HEK293 (cell line): ENCODE data around the gene STAC2.

Experiments
- CTCF ChIA-PET: fragments of 350-600 bp; formaldehyde crosslinking; extraction: SDS; loops from one replicate; lab custom pipeline; 2021; ENCODE audit warnings: antibody characterized with exemption; lab: Yijun Ruan, JAX
- POLR2A ChIA-PET: fragments of 300-600 bp; formaldehyde crosslinking; extraction: SDS; loops from one replicate; lab custom pipeline; 2020; ENCODE audit warnings: antibody characterized with exemption, inconsistent platforms; lab: Yijun Ruan, JAX
- H3K27ac ChIP-seq: fragments of 200-500 bp; sonication (Bioruptor generic); 2 replicates; pipeline ENCODE4 v1.5.1; 2014; ENCODE audit warnings: low read depth, low read length, control low read depth, inconsistent platforms; ENCODE audit errors: extremely low read depth
- H3K36me3 ChIP-seq, 2 experiments: fragments of 200-500 bp in 1 of 2; sonication (Bioruptor generic) in 1 of 2; 1 replicate in 1 of 2; 2 replicates in 1 of 2; pipeline ENCODE4 v1.5.1; 2014 to 2017; ENCODE audit warnings: inconsistent platforms in 2 of 2, low read length in 2 of 2; ENCODE audit not compliant: control insufficient read depth in 2 of 2, insufficient read depth in 1 of 2
- H3K4me1 ChIP-seq: fragments of 200-500 bp; sonication (Bioruptor generic); 2 replicates; pipeline ENCODE4 v1.5.1; 2014; ENCODE audit warnings: mild to moderate bottlenecking, low read length, inconsistent platforms; ENCODE audit not compliant: control insufficient read depth, insufficient read depth
- H3K4me3 ChIP-seq: 2 replicates; pipeline ENCODE4 v1.5.1; 2011; ENCODE audit warnings: low read depth, mild to moderate bottlenecking, control low read depth, low read length, moderate library complexity
- H3K9me3 ChIP-seq: fragments of 200-500 bp; sonication (Bioruptor generic); 2 replicates; pipeline ENCODE4 v1.5.1; 2014; ENCODE audit warnings: low read depth, low read length, inconsistent platforms; ENCODE audit not compliant: control insufficient read depth, insufficient read depth
- EGR2 ChIP-seq: fragments of 450-650 bp; formaldehyde crosslinking; IDR thresholded peaks from 2 replicates; pipeline ENCODE4 v1.5.1; 2016; ENCODE audit warnings: low read depth, missing biosample characterization, missing genetic modification characterization
- GLI4 ChIP-seq: fragments of 450-650 bp; formaldehyde crosslinking; IDR thresholded peaks from 2 replicates; pipeline ENCODE4 v1.5.1; 2016; ENCODE audit warnings: missing biosample characterization, missing genetic modification characterization
- HOXD13 ChIP-seq: sonication (generic); formaldehyde crosslinking; IDR thresholded peaks from 2 replicates; pipeline ENCODE4 v1.8.0; 2022; ENCODE audit warnings: missing genetic modification reagents, borderline replicate concordance
- KLF1 ChIP-seq: fragments of 450-650 bp; formaldehyde crosslinking; IDR thresholded peaks from 2 replicates; pipeline ENCODE4 v1.5.1; 2016; ENCODE audit warnings: missing biosample characterization, missing genetic modification characterization
- KLF16 ChIP-seq: fragments of 450-650 bp; formaldehyde crosslinking; IDR thresholded peaks from 2 replicates; pipeline ENCODE4 v1.5.1; 2017; ENCODE audit warnings: missing biosample characterization, missing genetic modification characterization
- PATZ1 ChIP-seq: fragments of 450-650 bp; formaldehyde crosslinking; IDR thresholded peaks from 2 replicates; pipeline ENCODE4 v1.5.1; 2016; ENCODE audit warnings: missing biosample characterization, missing genetic modification characterization
- PRDM4 ChIP-seq: fragments of 450-650 bp; formaldehyde crosslinking; IDR thresholded peaks from 2 replicates; pipeline ENCODE4 v1.5.1; 2017; ENCODE audit warnings: missing biosample characterization, missing genetic modification characterization
- SCRT2 ChIP-seq: fragments of 450-650 bp; formaldehyde crosslinking; IDR thresholded peaks from 2 replicates; pipeline ENCODE4 v1.5.1; 2016; ENCODE audit warnings: missing biosample characterization, missing genetic modification characterization
- TCF7L2 ChIP-seq: IDR thresholded peaks from 2 replicates; pipeline ENCODE4 v1.6.1; 2011; ENCODE audit warnings: low read depth, mild to moderate bottlenecking, inconsistent platforms, low read length, moderate library complexity, borderline replicate concordance
- TRIM28 ChIP-seq: IDR thresholded peaks from 2 replicates; pipeline ENCODE4 v1.6.1; 2011; ENCODE audit warnings: low read length, control low read depth, borderline replicate concordance
- ZBTB10 ChIP-seq: fragments of 450-650 bp; formaldehyde crosslinking; IDR thresholded peaks from 2 replicates; pipeline ENCODE4 v1.5.1; 2016; ENCODE audit warnings: missing biosample characterization, missing genetic modification characterization
- ZBTB17 ChIP-seq: fragments of 450-650 bp; formaldehyde crosslinking; IDR thresholded peaks from 2 replicates; pipeline ENCODE4 v1.5.1; 2016; ENCODE audit warnings: missing biosample characterization, missing genetic modification characterization
- ZBTB21 ChIP-seq: fragments of 450-650 bp; formaldehyde crosslinking; IDR thresholded peaks from 2 replicates; pipeline ENCODE4 v1.5.1; 2017; ENCODE audit warnings: missing biosample characterization, missing genetic modification characterization
- ZFHX2 ChIP-seq: fragments of 450-650 bp; formaldehyde crosslinking; conservative IDR thresholded peaks from 2 replicates; pipeline ENCODE4 v1.5.1; 2016; ENCODE audit warnings: missing biosample characterization, missing genetic modification characterization
- ZIC2 ChIP-seq: fragments of 450-650 bp; formaldehyde crosslinking; IDR thresholded peaks from 2 replicates; pipeline ENCODE4 v1.5.1; 2016; ENCODE audit warnings: missing biosample characterization, missing genetic modification characterization
- ZNF133 ChIP-seq: fragments of 450-650 bp; formaldehyde crosslinking; IDR thresholded peaks from 2 replicates; pipeline ENCODE4 v1.5.1; 2016; ENCODE audit warnings: missing biosample characterization, missing genetic modification characterization
- ZNF302 ChIP-seq: fragments of 450-650 bp; formaldehyde crosslinking; IDR thresholded peaks from 2 replicates; pipeline ENCODE4 v1.5.1; 2016; ENCODE audit warnings: missing biosample characterization, missing genetic modification characterization, low read depth
- ZNF324 ChIP-seq: fragments of 450-650 bp; formaldehyde crosslinking; IDR thresholded peaks from 2 replicates; pipeline ENCODE4 v1.5.1; 2016; ENCODE audit warnings: missing biosample characterization, missing genetic modification characterization
- ZNF335 ChIP-seq: fragments of 450-650 bp; formaldehyde crosslinking; conservative IDR thresholded peaks from 2 replicates; pipeline ENCODE4 v1.5.1; 2016; ENCODE audit warnings: missing biosample characterization, missing genetic modification characterization
- ZNF449 ChIP-seq: fragments of 450-650 bp; formaldehyde crosslinking; IDR thresholded peaks from 2 replicates; pipeline ENCODE4 v1.5.1; 2017; ENCODE audit warnings: missing biosample characterization, mild to moderate bottlenecking, missing genetic modification characterization, moderate library complexity
- ZNF544 ChIP-seq: fragments of 450-650 bp; formaldehyde crosslinking; IDR thresholded peaks from 2 replicates; pipeline ENCODE4 v1.5.0; 2017; ENCODE audit warnings: missing biosample characterization, missing genetic modification characterization
- ZNF558 ChIP-seq: fragments of 450-650 bp; formaldehyde crosslinking; IDR thresholded peaks from 2 replicates; pipeline ENCODE4 v1.5.1; 2016; ENCODE audit warnings: missing biosample characterization, missing genetic modification characterization
- ZNF580 ChIP-seq: fragments of 450-650 bp; formaldehyde crosslinking; IDR thresholded peaks from 2 replicates; pipeline ENCODE4 v1.5.1; 2016; ENCODE audit warnings: missing biosample characterization, missing genetic modification characterization
- ZNF624 ChIP-seq: fragments of 450-650 bp; formaldehyde crosslinking; IDR thresholded peaks from 2 replicates; pipeline ENCODE4 v1.5.1; 2017; ENCODE audit warnings: missing biosample characterization, missing genetic modification characterization
- ZNF660 ChIP-seq: fragments of 450-650 bp; IDR thresholded peaks from 2 replicates; pipeline ENCODE4 v1.5.1; 2018; ENCODE audit warnings: missing biosample characterization, mild to moderate bottlenecking, missing genetic modification characterization
- ZSCAN4 ChIP-seq: fragments of 450-650 bp; formaldehyde crosslinking; IDR thresholded peaks from 2 replicates; pipeline ENCODE4 v1.5.1; 2017; ENCODE audit warnings: missing biosample characterization, missing genetic modification characterization

The STAC2 gene

GRCh38 chr17:39200070-39200879, 25.5 kb downstream of the STAC2 start, which contains the start of gene RPL19 (continued):
- TF ChIP-seq ZBTB10 (tag by site-specific recombination) = 0 out of 2 replicates have a peak, but pooled peaks have one; percentile 32
- peak; percentile 34; the same call in 1 of the 2 replicates for TF ChIP-seq ZNF660 (tag by site-specific recombination)

- H3K36me3 ChIP-seq = peaks cover 35 to 43% of the 10 kb centered on the region in 2 experiments
- H3K4me3 ChIP-seq = peak overlapping the region; percentile 96
- peaks cover 17% of the 10 kb centered on the region; the same call in 1 of the 2 replicates for H3K4me1 ChIP-seq
- no peaks in the 10 kb centered on the region for H3K9me3 ChIP-seq
- H3K27ac ChIP-seq = peak overlapping the region; percentile 99
- ChIA-PET POLR2A (interaction anchor here (0.5 to 2.6 kb wide), 65 partner anchors 10 to 1849 kb away, joined by 3 to 42 read pairs (median 4); partner anchors contain the start of genes ARL5C, CDK12, EPOP and FBXL20), CTCF (interaction anchor here (0.7 to 18.9 kb wide), 10 partner anchors 9 to 332 kb away, joined by 3 to 733 read pairs (median 6); no protein-coding TSS in a partner anchor)
- TF ChIP-seq KLF16 (tag by site-specific recombination) (peak; percentile 38; the same call in 1 of the 2 replicates), ZBTB21 (tag by site-specific recombination) (no peak), ZNF580 (peak; percentile 94; the same call in 1 of the 2 replicates), TRIM28 (no peak), PRDM4 (tag by site-specific recombination) (no peak), KLF1 (tag by site-specific recombination) (no peak), ZNF624 (tag by site-specific recombination) (no peak), ZFHX2 (peak; percentile 93), ZBTB17 (tag by site-specific recombination) (peak; percentile 87), ZNF324 (tag by site-specific recombination) (no peak), SCRT2 (no peak), ZNF449 (tag by site-specific recombination) (0 out of 2 replicates have a peak, but pooled peaks have one; percentile 3), ZSCAN4 (tag by site-specific recombination) (no peak), ZNF558 (no peak), ZNF302 (no peak), HOXD13 (CRISPR knock-in tag) (no peak), PATZ1 (tag by site-specific recombination) (0 out of 2 replicates have a peak, but pooled peaks have one; percentile 52), ZNF133 (tag by site-specific recombination) (no peak), ZNF335 (tag by site-specific recombination) (peak; percentile 81), GLI4 (no peak), EGR2 (tag by site-specific recombination) (peak; percentile 94), TCF7L2 (no peak), ZIC2 (tag by site-specific recombination) (no peak), ZNF544 (tag by site-specific recombination) (no peak)
Observed at GRCh38 chr17:39199820-39200069, 26.0 kb downstream of the STAC2 start.
